ENCODE measurements around the gene RETN.

The RETN gene

GRCh38 chr19:7701049-7701653 lies 32.3 kb downstream of the RETN start:
- no peak overlapping the region for H3K4me3 ChIP-seq (ENCODE audit: low read depth, low read length)
- H3K9ac ChIP-seq: no peak overlapping the region
- no peaks in the 10 kb centered on the region for H3K36me3 ChIP-seq (ENCODE audit: control insufficient read depth, insufficient read depth, low read length)
- no peak overlapping the region for H3K27ac ChIP-seq
- no peak for TF ChIP-seq CTCF (IDR thresholded peaks at IDR 0.05)
- H2AFZ ChIP-seq: no peak overlapping the region
- H3K4me2 ChIP-seq (ENCODE audit: low read length): no peak overlapping the region
- no peaks in the 10 kb centered on the region for H3K4me1 ChIP-seq
- H3K27me3 ChIP-seq (ENCODE audit: control insufficient read depth, insufficient read depth, low read length): no peaks in the 10 kb centered on the region
- H3K79me2 ChIP-seq: no peaks in the 10 kb centered on the region
- H3K9me3 ChIP-seq (ENCODE audit: control insufficient read depth, low read length): no peaks in the 10 kb centered on the region

- no peak within 1 kb of the TSS for H3K9ac ChIP-seq
- no peaks in the 10 kb centered on the region for H3K36me3 ChIP-seq (ENCODE audit: control insufficient read depth, insufficient read depth, low read length)
- H3K79me2 ChIP-seq: no peaks in the 10 kb centered on the region
- no peaks in the 10 kb centered on the region for H3K9me3 ChIP-seq (ENCODE audit: control insufficient read depth, low read length)
- H3K27me3 ChIP-seq (ENCODE audit: control insufficient read depth, insufficient read depth, low read length): no peaks in the 10 kb centered on the region
- no peak for TF ChIP-seq CTCF (IDR thresholded peaks at IDR 0.05)
- no peak within 1 kb of the TSS for H2AFZ ChIP-seq
- H3K4me1 ChIP-seq: no peaks in the 10 kb centered on the region
- H3K4me3 ChIP-seq (ENCODE audit: low read depth, low read length): no peak within 1 kb of the TSS
- no peak within 1 kb of the TSS for H3K4me2 ChIP-seq (ENCODE audit: low read length)
- H3K27ac ChIP-seq: no peak within 1 kb of the TSS
Observed at GRCh38 chr19:7701654-7702457, 33.0 kb downstream of the RETN start, which contains the start of gene FCER2. Gene FCER2, minus strand, starts transcription at chr19:7702131. Its CDS starts 2,371 bp downstream, at chr19:7699760.

- no peak for TF ChIP-seq CTCF (IDR thresholded peaks at IDR 0.05)
- Histone ChIP-seq H3K9me3 (ENCODE audit: control insufficient read depth, low read length) (no peaks in the 10 kb centered on the region), H3K9ac (no peak overlapping the region), H3K27me3 (ENCODE audit: control insufficient read depth, insufficient read depth, low read length) (no peaks in the 10 kb centered on the region), H3K79me2 (no peaks in the 10 kb centered on the region), H3K4me2 (ENCODE audit: low read length) (no peak overlapping the region), H3K4me3 (ENCODE audit: low read depth, low read length) (no peak overlapping the region), H2AFZ (no peak overlapping the region), H3K27ac (no peak overlapping the region), H3K4me1 (no peaks in the 10 kb centered on the region), H3K36me3 (ENCODE audit: control insufficient read depth, insufficient read depth, low read length) (no peaks in the 10 kb centered on the region)
Observed at GRCh38 chr19:7703332-7703731, 34.5 kb downstream of the RETN start.

GRCh38 chr19:7704280-7705060 lies 35.6 kb downstream of the RETN start:
- Histone ChIP-seq H2AFZ (no peak overlapping the region), H3K9me3 (ENCODE audit: control insufficient read depth, low read length) (no peaks in the 10 kb centered on the region), H3K36me3 (ENCODE audit: control insufficient read depth, insufficient read depth, low read length) (no peaks in the 10 kb centered on the region), H3K27ac (no peak overlapping the region), H3K27me3 (ENCODE audit: control insufficient read depth, insufficient read depth, low read length) (no peaks in the 10 kb centered on the region), H3K9ac (no peak overlapping the region), H3K79me2 (no peaks in the 10 kb centered on the region), H3K4me1 (no peaks in the 10 kb centered on the region), H3K4me3 (ENCODE audit: low read depth, low read length) (no peak overlapping the region), H3K4me2 (ENCODE audit: low read length) (no peak overlapping the region)
- TF ChIP-seq CTCF (IDR thresholded peaks at IDR 0.05): no peak
